GM23338 (cell line): Measurements from ENCODE around the gene ZNF350. TPM values are rescaled to one million over a fixed set of nuclear protein-coding genes. Genes with fewer than 3 reads are reported as not detected.
"Not testable (repeated sequence)": the region's sequence is repeated elsewhere in the genome, so short reads cannot be mapped to it uniquely, and the experiment has no call there.

Experiments
- ATAC-seq: fragments of 200-7000 bp; cut with Tn5 transposase; 3 replicates; pipeline ENCODE4 v1.9.1; 2020
- DNase-seq: peaks from one replicate; pipeline ENCODE4 v3.0.0-alpha.2; 2015; ENCODE audit warnings: low spot score
- H2AFZ ChIP-seq: fragments of 200-600 bp; sonication (generic); 2 replicates; pipeline ENCODE4 v1.8.0; 2016; ENCODE audit warnings: antibody characterized with exemption, mild to moderate bottlenecking, moderate library complexity
- H3F3A ChIP-seq: fragments of 200-600 bp; sonication (generic); replicated peaks from 2 replicates; pipeline ENCODE4 v1.8.0; 2017; ENCODE audit warnings: antibody characterized with exemption, mixed run types, low read depth
- H3K27ac ChIP-seq: fragments of 200-600 bp; sonication (generic); 2 replicates; pipeline ENCODE4 v1.6.1; 2016; ENCODE audit warnings: low read depth
- H3K27me3 ChIP-seq: fragments of 200-600 bp; sonication (generic); 2 replicates; pipeline ENCODE4 v1.8.0; 2016; ENCODE audit warnings: mild to moderate bottlenecking, mixed run types, moderate library complexity; ENCODE audit not compliant: insufficient read depth
- H3K36me3 ChIP-seq: fragments of 200-600 bp; sonication (generic); 2 replicates; pipeline ENCODE4 v1.8.0; 2016; ENCODE audit warnings: mild to moderate bottlenecking; ENCODE audit not compliant: insufficient read depth
- H3K4me1 ChIP-seq: fragments of 200-600 bp; sonication (generic); 2 replicates; pipeline ENCODE4 v1.8.0; 2016; ENCODE audit warnings: mild to moderate bottlenecking, moderate library complexity; ENCODE audit not compliant: insufficient read depth
- H3K4me2 ChIP-seq: fragments of 200-600 bp; sonication (generic); 2 replicates; pipeline ENCODE4 v1.7.1; 2017; ENCODE audit warnings: mixed run types
- H3K4me3 ChIP-seq: fragments of 200-600 bp; sonication (generic); 2 replicates; pipeline ENCODE4 v1.6.1; 2016; ENCODE audit warnings: mixed run types
- H3K79me2 ChIP-seq: fragments of 200-600 bp; sonication (generic); replicated peaks from 2 replicates; pipeline ENCODE4 v1.8.0; 2017; ENCODE audit warnings: mild to moderate bottlenecking; ENCODE audit not compliant: insufficient read depth
- H3K9me2 ChIP-seq: fragments of 200-600 bp; sonication (generic); 2 replicates; pipeline ENCODE4 v1.8.0; 2017; ENCODE audit not compliant: insufficient read depth
- H4K20me1 ChIP-seq: fragments of 200-600 bp; sonication (generic); replicated peaks from 2 replicates; pipeline ENCODE4 v1.8.0; 2017; ENCODE audit warnings: mild to moderate bottlenecking; ENCODE audit not compliant: insufficient read depth
- H3K27ac Mint-ChIP-seq: 2 replicates; pipeline ENCODE4 v1.8.0; 2020; ENCODE audit warnings: inconsistent platforms, mild to moderate bottlenecking, moderate library complexity, mixed read lengths
- H3K27me3 Mint-ChIP-seq: 3 replicates; pipeline ENCODE4 v1.8.0; 2022; ENCODE audit warnings: low read depth, mild to moderate bottlenecking, moderate library complexity, mixed read lengths, inconsistent platforms; ENCODE audit not compliant: insufficient read depth, poor library complexity
- H3K36me3 Mint-ChIP-seq: 3 replicates; pipeline ENCODE4 v1.8.0; 2021; ENCODE audit warnings: low read depth, mild to moderate bottlenecking, inconsistent platforms, moderate library complexity, mixed read lengths
- H3K4me1 Mint-ChIP-seq: 3 replicates; pipeline ENCODE4 v1.8.0; 2020; ENCODE audit warnings: mild to moderate bottlenecking, inconsistent platforms, mixed read lengths
- H3K4me3 Mint-ChIP-seq: 3 replicates; pipeline ENCODE4 v1.8.0; 2021; ENCODE audit warnings: moderate library complexity, mild to moderate bottlenecking, inconsistent platforms, mixed read lengths
- H3K9me3 Mint-ChIP-seq: 3 replicates; pipeline ENCODE4 v1.8.0; 2020; ENCODE audit warnings: moderate library complexity, mild to moderate bottlenecking, inconsistent platforms, mixed read lengths
- CREB1 ChIP-seq: fragments of 250-450 bp; sonication (Bioruptor Pico); IDR thresholded peaks from 2 replicates; pipeline ENCODE4 v1.5.0; 2020; ENCODE audit warnings: low read depth, mild to moderate bottlenecking, moderate library complexity
- CTCF ChIP-seq, 2 experiments: fragments of 200-600 bp in 1 of 2; sonication (generic) in 1 of 2; conservative IDR thresholded peaks; 2 replicates each; pipeline versions ENCODE4 v1.5.1 to v1.6.1; 2016 to 2017; ENCODE audit warnings: antibody characterized with exemption in 2 of 2, low read depth in 2 of 2, mild to moderate bottlenecking in 2 of 2, moderate library complexity in 1 of 2
- EZH2 ChIP-seq: fragments of 200-600 bp; sonication (generic); IDR thresholded peaks from one replicate; pipeline ENCODE4 v1.8.0; 2017; ENCODE audit warnings: antibody characterized with exemption, mild to moderate bottlenecking, low read depth; ENCODE audit not compliant: unreplicated experiment
- EZH2phosphoT487 ChIP-seq: fragments of 200-600 bp; sonication (generic); IDR thresholded peaks from one replicate; pipeline ENCODE4 v1.8.1; 2018; ENCODE audit warnings: antibody characterized with exemption; ENCODE audit not compliant: unreplicated experiment
- JUNB ChIP-seq: IDR thresholded peaks from one replicate; pipeline ENCODE4 v1.6.1; 2016; ENCODE audit warnings: antibody characterized with exemption; ENCODE audit not compliant: unreplicated experiment
- NANOG ChIP-seq: IDR thresholded peaks from 2 replicates; pipeline ENCODE4 v1.6.1; 2016; ENCODE audit warnings: antibody characterized with exemption, borderline replicate concordance
- POLR2AphosphoS5 ChIP-seq: IDR thresholded peaks from 2 replicates; pipeline ENCODE4 v1.6.1; 2016; ENCODE audit warnings: antibody characterized with exemption, low read depth
- STAT1 ChIP-seq: IDR thresholded peaks from one replicate; pipeline ENCODE4 v1.6.1; 2016; ENCODE audit warnings: antibody characterized with exemption; ENCODE audit not compliant: unreplicated experiment
- ZNF331 ChIP-seq: fragments of 250-450 bp; sonication (Bioruptor Pico); IDR thresholded peaks from 2 replicates; pipeline ENCODE4 v1.5.0; 2020; ENCODE audit warnings: low read depth, mild to moderate bottlenecking, moderate library complexity
- polyA plus RNA-seq: library from polyadenylated mRNA; unstranded; fragments of >200 nt; fragmentation: Nextera tagmentation; extraction: Ambion mirVana; gene quantifications from 2 replicates; pipeline ENCODE4 v1.2.1, GENCODE V29; 2016
- total RNA-seq: library from RNA; depleted of rRNA; stranded (reverse); fragments of >200 nt; shearing (Covaris generic); gene quantifications from 2 replicates; pipeline ENCODE4 v1.2.3, GENCODE V29; 2014
- TF ChIP-seq, protein P1 (sequence below): IDR thresholded peaks from one replicate; pipeline ENCODE4 v1.6.1; 2018; ENCODE audit warnings: antibody characterized with exemption; ENCODE audit not compliant: unreplicated experiment
- TF ChIP-seq, protein P2 (sequence below): fragments of 250-450 bp; sonication (Bioruptor Pico); IDR thresholded peaks from 2 replicates; pipeline ENCODE4 v1.5.0; 2020; ENCODE audit warnings: mild to moderate bottlenecking, moderate library complexity

The ZNF350 gene
- total and polyA plus RNA-seq, 2 experiments from 2014 or later = 5.8 to 7.6 TPM

- not testable (repeated sequence) for H3K9me2 ChIP-seq, H3K4me3 Mint-ChIP-seq, H3K4me2 ChIP-seq, H3K4me1 Mint-ChIP-seq, DNase-seq, H4K20me1 ChIP-seq, H3F3A ChIP-seq, H3K27me3 ChIP-seq, H3K4me3 ChIP-seq, H3K27ac ChIP-seq, H3K36me3 ChIP-seq, H3K4me1 ChIP-seq, H3K27me3 Mint-ChIP-seq, ATAC-seq, H3K27ac Mint-ChIP-seq, H2AFZ ChIP-seq
- peaks cover 62% of the 10 kb centered on the region for H3K79me2 ChIP-seq
- H3K36me3 Mint-ChIP-seq = peaks cover 71% of the 10 kb centered on the region
- peaks cover 58% of the 10 kb centered on the region for H3K9me3 Mint-ChIP-seq
These were observed 5.7 kb downstream of the ZNF350 start for GRCh38 chr19:51980926-51981325.

- H3K79me2 ChIP-seq = peaks cover 55% of the 10 kb centered on the region
- ATAC-seq = no peak
- peaks cover 55% of the 10 kb centered on the region for H3K9me3 Mint-ChIP-seq
- TF ChIP-seq, protein P1, sequence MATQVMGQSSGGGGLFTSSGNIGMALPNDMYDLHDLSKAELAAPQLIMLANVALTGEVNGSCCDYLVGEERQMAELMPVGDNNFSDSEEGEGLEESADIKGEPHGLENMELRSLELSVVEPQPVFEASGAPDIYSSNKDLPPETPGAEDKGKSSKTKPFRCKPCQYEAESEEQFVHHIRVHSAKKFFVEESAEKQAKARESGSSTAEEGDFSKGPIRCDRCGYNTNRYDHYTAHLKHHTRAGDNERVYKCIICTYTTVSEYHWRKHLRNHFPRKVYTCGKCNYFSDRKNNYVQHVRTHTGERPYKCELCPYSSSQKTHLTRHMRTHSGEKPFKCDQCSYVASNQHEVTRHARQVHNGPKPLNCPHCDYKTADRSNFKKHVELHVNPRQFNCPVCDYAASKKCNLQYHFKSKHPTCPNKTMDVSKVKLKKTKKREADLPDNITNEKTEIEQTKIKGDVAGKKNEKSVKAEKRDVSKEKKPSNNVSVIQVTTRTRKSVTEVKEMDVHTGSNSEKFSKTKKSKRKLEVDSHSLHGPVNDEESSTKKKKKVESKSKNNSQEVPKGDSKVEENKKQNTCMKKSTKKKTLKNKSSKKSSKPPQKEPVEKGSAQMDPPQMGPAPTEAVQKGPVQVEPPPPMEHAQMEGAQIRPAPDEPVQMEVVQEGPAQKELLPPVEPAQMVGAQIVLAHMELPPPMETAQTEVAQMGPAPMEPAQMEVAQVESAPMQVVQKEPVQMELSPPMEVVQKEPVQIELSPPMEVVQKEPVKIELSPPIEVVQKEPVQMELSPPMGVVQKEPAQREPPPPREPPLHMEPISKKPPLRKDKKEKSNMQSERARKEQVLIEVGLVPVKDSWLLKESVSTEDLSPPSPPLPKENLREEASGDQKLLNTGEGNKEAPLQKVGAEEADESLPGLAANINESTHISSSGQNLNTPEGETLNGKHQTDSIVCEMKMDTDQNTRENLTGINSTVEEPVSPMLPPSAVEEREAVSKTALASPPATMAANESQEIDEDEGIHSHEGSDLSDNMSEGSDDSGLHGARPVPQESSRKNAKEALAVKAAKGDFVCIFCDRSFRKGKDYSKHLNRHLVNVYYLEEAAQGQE = no peak
- no peak for TF ChIP-seq POLR2AphosphoS5
- TF ChIP-seq JUNB = no peak
- TF ChIP-seq ZNF331 (CRISPR knock-in tag) = no peak
- no peak for TF ChIP-seq EZH2
- TF ChIP-seq NANOG = no peak
- TF ChIP-seq CTCF (conservative IDR thresholded peaks at IDR 0.05; ENCODE audit: low read depth in 2 of 2) = no peak
- no peak for TF ChIP-seq CREB1 (CRISPR knock-in tag)
- no peak for TF ChIP-seq EZH2phosphoT487
- TF ChIP-seq STAT1 = no peak
- TF ChIP-seq, protein P2, sequence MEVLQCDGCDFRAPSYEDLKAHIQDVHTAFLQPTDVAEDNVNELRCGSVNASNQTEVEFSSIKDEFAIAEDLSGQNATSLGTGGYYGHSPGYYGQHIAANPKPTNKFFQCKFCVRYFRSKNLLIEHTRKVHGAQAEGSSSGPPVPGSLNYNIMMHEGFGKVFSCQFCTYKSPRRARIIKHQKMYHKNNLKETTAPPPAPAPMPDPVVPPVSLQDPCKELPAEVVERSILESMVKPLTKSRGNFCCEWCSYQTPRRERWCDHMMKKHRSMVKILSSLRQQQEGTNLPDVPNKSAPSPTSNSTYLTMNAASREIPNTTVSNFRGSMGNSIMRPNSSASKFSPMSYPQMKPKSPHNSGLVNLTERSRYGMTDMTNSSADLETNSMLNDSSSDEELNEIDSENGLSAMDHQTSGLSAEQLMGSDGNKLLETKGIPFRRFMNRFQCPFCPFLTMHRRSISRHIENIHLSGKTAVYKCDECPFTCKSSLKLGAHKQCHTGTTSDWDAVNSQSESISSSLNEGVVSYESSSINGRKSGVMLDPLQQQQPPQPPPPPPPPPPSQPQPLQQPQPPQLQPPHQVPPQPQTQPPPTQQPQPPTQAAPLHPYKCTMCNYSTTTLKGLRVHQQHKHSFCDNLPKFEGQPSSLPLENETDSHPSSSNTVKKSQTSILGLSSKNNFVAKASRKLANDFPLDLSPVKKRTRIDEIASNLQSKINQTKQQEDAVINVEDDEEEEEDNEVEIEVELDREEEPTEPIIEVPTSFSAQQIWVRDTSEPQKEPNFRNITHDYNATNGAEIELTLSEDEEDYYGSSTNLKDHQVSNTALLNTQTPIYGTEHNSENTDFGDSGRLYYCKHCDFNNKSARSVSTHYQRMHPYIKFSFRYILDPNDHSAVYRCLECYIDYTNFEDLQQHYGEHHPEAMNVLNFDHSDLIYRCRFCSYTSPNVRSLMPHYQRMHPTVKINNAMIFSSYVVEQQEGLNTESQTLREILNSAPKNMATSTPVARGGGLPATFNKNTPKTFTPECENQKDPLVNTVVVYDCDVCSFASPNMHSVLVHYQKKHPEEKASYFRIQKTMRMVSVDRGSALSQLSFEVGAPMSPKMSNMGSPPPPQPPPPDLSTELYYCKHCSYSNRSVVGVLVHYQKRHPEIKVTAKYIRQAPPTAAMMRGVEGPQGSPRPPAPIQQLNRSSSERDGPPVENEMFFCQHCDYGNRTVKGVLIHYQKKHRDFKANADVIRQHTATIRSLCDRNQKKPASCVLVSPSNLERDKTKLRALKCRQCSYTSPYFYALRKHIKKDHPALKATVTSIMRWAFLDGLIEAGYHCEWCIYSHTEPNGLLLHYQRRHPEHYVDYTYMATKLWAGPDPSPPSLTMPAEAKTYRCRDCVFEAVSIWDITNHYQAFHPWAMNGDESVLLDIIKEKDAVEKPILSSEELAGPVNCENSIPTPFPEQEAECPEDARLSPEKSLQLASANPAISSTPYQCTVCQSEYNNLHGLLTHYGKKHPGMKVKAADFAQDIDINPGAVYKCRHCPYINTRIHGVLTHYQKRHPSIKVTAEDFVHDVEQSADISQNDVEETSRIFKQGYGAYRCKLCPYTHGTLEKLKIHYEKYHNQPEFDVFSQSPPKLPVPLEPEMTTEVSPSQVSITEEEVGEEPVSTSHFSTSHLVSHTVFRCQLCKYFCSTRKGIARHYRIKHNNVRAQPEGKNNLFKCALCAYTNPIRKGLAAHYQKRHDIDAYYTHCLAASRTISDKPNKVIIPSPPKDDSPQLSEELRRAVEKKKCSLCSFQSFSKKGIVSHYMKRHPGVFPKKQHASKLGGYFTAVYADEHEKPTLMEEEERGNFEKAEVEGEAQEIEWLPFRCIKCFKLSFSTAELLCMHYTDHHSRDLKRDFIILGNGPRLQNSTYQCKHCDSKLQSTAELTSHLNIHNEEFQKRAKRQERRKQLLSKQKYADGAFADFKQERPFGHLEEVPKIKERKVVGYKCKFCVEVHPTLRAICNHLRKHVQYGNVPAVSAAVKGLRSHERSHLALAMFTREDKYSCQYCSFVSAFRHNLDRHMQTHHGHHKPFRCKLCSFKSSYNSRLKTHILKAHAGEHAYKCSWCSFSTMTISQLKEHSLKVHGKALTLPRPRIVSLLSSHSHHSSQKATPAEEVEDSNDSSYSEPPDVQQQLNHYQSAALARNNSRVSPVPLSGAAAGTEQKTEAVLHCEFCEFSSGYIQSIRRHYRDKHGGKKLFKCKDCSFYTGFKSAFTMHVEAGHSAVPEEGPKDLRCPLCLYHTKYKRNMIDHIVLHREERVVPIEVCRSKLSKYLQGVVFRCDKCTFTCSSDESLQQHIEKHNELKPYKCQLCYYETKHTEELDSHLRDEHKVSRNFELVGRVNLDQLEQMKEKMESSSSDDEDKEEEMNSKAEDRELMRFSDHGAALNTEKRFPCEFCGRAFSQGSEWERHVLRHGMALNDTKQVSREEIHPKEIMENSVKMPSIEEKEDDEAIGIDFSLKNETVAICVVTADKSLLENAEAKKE (CRISPR knock-in tag) = no peak
These were observed 6.4 kb downstream of the ZNF350 start for GRCh38 chr19:51980116-51980736.

More at GRCh38 chr19:51980116-51980736, 6.4 kb downstream of the ZNF350 start:
- Mint-ChIP-seq H3K27me3 (peaks cover 2% of the 10 kb centered on the region), H3K36me3 (peaks cover 71% of the 10 kb centered on the region), H3K4me1 (0 out of 3 replicates have a peak, but pooled peaks cover 1% of the 10 kb centered on the region), H3K27ac (no peak overlapping the region), H3K4me3 (no peak overlapping the region)
- Histone ChIP-seq H3K4me3 (no peak overlapping the region), H3K27ac (no peak overlapping the region), H3K36me3 (no peaks in the 10 kb centered on the region), H3K4me1 (0 out of 2 replicates have a peak, but pooled peaks cover 3% of the 10 kb centered on the region), H2AFZ (no peak overlapping the region), H4K20me1 (no peaks in the 10 kb centered on the region), H3K9me2 (no peaks in the 10 kb centered on the region), H3F3A (no peaks in the 10 kb centered on the region), H3K27me3 (no peaks in the 10 kb centered on the region), H3K4me2 (no peak overlapping the region)
- no peak for DNase-seq
